Retinal pigment epithelial cell (primary cell): ENCODE results near the gene MFSD6.

Experiments
- DNase-seq: peaks from one replicate; pipeline ENCODE4 v3.0.0-alpha.2; 2010; ENCODE audit warnings: low read depth
- H3K4me3 ChIP-seq: 2 replicates; pipeline ENCODE4 v1.5.1; 2011; ENCODE audit warnings: mild to moderate bottlenecking, low read length, control low read depth, moderate library complexity
- TF ChIP-seq, protein P1 (sequence below): conservative IDR thresholded peaks from 2 replicates; pipeline ENCODE4 v1.5.1; 2011; ENCODE audit warnings: low read depth, low read length, control low read depth, inconsistent platforms

Gene MFSD6

DNA sequence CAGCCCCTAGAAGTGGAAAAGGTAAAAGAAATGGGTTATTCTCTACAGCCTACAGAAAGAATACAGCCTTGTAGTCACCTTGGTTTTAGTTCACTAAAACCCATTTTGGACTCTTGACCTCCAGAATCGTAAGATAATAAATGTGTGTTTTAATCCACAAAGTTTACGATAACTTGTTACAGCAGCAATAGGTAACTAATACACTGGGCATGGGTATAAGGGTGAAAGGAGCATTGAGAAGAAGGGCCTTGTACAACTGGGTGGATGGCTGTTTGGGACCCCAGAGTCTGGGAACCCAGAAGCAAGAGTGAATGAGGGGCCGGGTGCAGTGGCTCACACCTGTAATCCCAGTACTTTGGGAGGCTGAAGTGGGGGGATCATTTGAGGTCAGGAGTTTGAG is 2.2 kb upstream of the MFSD6 start:
- DNase-seq: no peak
- TF ChIP-seq, protein P1, sequence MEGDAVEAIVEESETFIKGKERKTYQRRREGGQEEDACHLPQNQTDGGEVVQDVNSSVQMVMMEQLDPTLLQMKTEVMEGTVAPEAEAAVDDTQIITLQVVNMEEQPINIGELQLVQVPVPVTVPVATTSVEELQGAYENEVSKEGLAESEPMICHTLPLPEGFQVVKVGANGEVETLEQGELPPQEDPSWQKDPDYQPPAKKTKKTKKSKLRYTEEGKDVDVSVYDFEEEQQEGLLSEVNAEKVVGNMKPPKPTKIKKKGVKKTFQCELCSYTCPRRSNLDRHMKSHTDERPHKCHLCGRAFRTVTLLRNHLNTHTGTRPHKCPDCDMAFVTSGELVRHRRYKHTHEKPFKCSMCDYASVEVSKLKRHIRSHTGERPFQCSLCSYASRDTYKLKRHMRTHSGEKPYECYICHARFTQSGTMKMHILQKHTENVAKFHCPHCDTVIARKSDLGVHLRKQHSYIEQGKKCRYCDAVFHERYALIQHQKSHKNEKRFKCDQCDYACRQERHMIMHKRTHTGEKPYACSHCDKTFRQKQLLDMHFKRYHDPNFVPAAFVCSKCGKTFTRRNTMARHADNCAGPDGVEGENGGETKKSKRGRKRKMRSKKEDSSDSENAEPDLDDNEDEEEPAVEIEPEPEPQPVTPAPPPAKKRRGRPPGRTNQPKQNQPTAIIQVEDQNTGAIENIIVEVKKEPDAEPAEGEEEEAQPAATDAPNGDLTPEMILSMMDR: no peak
- H3K4me3 ChIP-seq: no peak overlapping the region

DNA sequence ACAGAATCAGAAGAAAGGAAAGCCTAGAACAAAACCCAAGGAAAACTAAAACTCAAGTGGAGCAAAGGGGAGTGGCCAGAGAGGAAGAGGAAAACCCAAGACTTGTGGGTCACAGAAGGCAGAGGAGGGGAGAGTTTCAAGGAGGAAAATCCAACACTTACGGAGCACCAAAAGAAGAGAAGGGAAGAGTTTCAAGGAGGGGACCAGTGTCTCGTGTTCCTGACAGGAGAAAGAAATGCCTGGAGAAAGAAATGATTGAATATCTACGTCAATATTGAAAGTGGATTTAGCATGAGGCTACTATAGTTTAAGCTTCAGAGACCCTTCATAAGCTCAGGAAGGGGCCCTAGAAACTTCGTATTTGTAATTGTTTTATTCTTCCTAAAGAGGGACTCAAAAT is 1.4 kb upstream of the MFSD6 start:
- TF ChIP-seq, protein P1: no peak

DNA sequence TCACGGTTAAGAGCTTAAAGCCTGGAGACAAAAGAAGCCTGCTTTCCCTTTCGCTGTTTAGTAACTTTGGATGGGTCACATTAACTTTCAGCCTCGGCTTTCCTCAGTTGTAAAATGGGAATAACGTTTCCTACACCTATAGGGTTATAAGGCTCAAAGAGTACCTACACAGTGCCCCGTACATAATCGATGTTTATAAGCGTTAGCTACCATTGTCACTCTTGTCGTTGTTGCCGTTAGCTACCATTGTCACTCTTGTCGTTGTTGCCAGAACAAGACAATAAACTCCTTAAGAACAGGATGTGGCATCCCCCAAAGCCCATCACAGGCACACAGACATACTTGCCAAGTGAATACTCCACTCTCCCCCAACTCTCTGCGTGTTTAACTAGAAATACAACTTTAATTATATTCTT is 901 bp upstream of the MFSD6 start:
- TF ChIP-seq, protein P1: no peak
- DNase-seq: no peak
- H3K4me3 ChIP-seq: peak overlapping the region; percentile 71

More for the DNA sequence above, 1.4 kb upstream of the MFSD6 start:
- no peak overlapping the region for H3K4me3 ChIP-seq
- no peak for DNase-seq

DNA sequence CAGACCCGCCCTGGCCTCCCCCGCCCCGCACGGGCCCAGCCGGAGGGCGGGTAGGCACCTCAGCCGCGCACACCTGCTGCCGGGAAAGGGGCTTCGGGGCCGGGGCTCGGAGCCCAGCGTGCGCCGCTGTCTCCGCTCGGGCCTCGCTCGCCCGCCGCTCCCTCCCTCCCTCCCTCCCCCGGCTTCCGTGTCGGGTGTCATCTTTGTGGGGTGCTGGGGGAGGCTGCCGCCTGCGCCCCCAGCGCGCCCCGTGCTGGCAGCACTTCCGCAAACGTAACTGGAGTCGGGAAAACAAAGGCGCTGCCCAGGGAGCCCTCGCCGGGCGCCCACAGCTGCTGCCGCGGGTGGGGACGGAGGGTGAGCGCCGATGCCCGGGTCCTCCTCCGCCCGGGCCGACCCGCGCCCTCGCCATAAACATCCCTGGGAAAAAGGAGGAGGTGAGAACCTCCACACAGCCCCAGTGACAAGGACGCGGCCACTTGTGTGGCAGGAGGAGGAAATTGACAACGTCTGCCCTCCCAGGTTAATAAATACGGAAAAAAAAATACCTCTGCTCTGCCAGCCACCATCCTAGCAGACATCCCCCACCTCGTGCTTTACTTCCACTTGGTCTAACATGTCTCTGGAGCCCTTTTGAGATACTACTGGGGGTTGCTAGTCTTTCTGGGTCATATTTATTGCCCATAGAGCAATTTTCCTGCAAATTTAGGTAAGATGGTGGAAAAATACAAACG is 550 bp downstream of the MFSD6 start:
- H3K4me3 ChIP-seq: peak overlapping the region; percentile 71
- TF ChIP-seq, protein P1: no peak
- no peak for DNase-seq

DNA sequence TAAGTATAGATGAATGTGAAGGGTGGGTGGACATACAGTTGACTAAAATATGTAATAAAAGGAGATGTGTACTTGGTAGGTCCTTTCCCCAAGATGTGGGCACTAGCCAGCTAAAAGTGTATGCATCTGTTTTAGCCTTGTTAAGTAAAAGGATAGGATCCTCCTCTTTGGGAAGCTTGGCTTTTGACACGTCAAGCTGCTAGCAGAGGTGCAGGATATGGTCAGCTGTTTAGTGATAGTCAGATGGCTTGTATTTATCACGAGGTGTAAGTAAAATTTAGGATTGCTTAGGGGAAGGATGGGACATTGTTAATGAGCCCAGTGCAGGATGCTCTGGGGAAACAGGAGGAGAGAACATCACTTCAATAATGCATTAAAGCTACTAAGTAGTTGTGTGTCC is 1.5 kb downstream of the MFSD6 start:
- TF ChIP-seq, protein P1: no peak
- DNase-seq: no peak
- H3K4me3 ChIP-seq: no peak overlapping the region

DNA sequence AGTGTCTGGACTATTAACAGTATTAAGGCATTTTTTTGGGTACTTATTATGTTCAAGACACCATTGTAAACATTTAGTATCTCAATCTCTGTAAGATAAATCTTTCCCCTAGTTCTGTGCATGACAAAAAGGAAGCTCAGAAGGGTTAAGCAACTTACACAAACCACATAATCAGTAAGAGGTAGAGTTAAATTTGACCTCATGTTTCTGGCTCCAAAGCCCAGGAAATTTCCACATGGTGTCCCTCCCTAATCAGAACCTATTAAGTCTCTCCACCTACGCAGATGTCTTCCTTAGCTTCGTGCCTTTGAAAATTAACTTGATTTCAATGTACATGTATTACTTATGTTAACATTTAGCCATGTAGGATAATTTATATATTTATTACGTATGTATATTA is 2.0 kb downstream of the MFSD6 start:
- H3K4me3 ChIP-seq: no peak overlapping the region
- TF ChIP-seq, protein P1: no peak
- DNase-seq: no peak

DNA sequence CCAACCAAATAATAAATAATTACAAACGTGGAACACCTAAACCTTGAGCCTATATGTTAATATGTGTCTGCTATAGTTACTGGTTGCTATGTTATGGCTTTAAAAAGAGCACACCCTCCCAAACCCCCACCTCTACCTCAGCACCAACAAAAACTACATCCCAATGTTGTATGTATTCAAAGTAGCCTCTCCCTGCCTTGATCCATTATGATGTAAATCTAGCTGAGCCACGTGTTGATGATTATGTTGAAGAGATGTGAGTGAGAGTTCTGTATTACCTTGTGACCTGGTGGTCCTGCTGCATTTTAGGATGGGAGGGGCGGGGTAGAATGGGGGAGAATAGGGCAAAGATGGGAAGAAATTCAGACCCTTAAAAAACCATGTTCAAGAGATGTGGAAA is 4.8 kb downstream of the MFSD6 start:
- TF ChIP-seq, protein P1: no peak
- no peak overlapping the region for H3K4me3 ChIP-seq
- no peak for DNase-seq
